NCI-H345 treated with DMSO at 0.1 percent for 48 hours (cell line): ENCODE data around the gene RNF32.
A peak's percentile ranks its signal among the peaks of the same experiment; 100 is the strongest.
"Not testable (repeated sequence)": the region's sequence is repeated elsewhere in the genome, so short reads cannot be mapped to it uniquely, and the experiment has no call there.

Experiments
- DNase-seq: peaks from one replicate; lab custom pipeline; 2025; ENCODE audit not compliant: unreplicated experiment; lab: John Stamatoyannopoulos, UW

Gene RNF32

DNA sequence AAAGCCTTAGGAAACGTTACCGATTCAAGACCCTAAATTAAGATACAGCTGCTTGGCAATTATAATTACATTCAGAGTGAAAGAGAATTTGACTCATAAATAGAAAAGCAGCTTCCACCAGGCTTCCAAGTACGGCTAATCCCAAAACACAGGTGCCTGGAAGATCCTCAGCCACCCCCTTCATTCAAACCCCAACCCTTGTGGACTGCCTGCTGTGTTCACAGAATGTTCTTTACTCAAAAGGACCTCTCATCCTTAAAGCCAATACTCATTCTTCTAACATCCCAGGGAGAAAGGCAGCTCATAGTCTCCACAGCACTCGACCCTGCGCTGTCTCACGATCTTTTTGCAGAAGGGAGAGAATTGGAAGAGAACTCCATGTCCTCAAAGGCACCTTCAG lies 32.9 kb downstream of the RNF32 start:
- DNase-seq, result no peak

DNA sequence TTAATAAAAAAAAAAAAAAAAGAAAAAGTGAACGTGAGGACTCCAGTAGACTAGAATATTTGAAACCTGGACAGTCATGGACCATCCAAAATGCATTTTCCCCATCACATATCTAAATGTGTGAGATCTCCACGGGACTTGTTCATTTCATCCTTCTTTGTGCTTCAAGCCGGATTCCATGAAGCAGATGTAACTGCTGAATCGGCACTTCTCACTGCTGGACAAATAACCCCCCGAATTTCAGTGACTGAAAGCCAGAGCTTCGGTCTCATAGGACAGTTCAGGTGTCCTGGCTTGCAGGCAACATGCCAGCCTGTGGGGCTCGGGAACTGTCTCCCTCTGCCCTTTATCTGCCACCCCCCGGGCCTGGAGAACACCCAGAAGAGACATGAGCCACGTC lies 33.3 kb downstream of the RNF32 start:
- no peak for DNase-seq

DNA sequence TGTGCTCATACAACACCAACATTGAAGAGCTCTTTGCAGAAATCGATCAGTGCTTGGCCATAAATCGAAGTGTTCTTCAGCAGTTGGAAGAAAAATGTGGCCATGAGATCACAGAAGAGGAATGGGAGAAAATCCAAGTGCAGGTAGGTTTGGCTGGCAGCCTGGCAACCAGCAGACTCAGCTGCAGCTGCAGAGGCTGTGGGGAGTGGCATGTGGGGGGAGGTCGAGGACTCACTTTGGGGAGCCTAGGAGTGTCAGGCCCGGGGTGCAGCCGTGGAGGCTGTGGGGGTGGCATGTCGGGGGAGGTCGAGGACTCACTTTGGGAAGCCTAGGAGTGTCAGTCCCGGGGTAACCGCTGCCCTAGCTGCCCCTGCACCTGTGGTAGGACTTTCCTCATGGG lies 35.1 kb downstream of the RNF32 start:
- no peak for DNase-seq

DNA sequence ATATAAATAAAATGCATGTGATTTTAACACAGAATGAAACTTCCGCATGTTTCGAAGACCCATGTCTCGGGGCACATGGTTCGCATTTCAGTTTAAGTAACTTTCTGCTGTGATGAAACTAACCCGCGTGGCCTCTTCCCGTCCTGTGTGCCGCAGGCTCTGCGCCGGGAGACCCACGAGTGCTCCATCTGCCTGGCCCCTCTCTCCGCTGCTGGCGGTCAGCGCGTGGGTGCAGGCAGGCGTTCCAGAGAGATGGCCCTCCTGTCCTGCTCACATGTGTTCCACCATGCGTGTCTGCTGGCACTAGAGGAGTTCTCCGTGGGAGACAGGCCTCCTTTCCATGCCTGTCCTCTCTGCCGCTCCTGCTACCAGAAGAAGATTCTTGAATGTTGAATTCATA lies 35.7 kb downstream of the RNF32 start:
- no peak for DNase-seq

DNA sequence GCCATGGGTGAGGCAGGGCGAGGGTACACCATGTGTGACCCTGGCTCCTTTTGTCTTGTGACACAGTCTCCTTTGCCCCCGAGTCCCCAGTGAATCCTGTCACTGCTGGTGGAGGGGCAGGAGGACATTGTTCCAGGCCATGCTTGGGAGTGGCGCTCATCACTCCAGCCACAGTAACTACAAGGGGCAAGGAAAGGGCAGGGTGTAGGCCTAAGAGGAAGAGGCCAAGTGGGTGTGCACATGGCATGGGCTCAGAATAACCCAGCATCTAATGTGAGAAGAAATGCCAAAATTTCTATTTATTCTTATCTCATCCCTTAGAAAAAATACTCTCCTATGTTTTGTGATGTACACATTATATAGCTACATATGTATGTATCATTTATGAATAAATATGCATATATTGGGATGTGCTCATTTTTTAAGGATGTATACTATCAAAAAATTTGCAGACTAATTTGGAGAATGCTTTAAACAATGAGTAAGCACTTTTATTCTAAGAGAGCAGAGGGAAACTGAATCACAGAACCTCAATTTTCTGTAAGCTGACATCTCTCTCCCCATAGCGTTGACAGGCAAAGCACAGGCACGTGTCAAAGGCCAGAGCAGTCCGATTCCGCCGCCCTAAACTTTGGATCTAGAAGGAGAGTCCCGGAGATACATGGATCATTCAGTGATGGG lies 36.9 kb downstream of the RNF32 start:
- no peak for DNase-seq

DNA sequence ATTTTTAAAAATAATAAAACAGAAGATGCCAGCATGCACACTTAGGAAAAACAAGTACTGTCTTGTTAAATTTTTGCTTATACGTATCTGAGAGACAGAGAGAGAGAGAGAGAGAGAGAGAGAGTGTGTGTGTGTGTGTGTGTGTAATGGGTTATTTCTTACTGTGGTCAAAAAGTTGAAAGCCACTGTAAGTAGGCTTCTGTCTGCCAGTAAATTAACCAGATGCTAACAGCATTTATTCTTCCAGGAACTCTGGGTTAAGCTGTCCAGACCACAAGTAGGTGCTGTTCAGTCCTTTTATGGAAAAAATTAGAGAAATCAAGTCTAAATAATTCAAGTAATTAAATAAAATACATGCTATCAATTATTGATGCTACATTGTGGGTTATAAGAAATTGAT lies 39.7 kb downstream of the RNF32 start:
- DNase-seq, result no peak

DNA sequence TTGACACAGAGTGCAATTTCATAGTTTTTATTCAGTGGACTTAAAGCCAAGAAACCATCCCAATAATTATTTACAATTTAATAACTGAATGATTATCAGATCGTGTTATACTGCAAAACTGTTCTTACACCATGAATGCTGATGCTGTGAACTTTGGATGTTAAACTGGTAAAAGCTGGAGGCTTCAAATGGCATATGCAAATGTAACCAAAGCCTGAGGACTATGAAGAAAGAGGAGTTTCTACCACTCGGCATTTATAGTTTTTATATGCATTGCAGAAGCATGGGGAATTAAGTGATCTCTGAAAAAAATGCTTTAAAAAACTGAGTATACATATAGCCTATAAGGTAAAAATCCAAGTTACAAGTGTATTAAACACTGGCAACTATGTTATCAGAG lies 42.4 kb downstream of the RNF32 start:
- DNase-seq, result no peak

DNA sequence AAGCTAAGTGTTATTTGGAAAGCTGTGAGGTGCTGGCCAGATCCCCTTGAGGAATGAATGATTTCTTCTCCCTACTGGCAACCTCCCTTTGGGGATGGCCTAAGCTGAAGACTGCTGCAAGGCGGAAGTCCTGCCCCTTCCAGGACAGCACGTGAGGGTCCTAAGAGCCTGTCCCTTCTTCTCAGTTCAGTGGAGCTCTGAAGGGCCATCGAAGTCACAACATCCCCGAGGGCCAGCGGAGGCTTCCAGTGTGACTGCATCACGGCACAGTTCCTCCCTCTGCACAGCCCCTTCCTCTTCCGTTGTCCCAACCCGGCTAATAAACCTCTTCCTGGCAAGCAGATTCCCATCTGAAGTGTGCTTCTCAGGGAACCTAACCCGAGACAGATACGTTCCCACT lies 43.7 kb downstream of the RNF32 start:
- no peak for DNase-seq

DNA sequence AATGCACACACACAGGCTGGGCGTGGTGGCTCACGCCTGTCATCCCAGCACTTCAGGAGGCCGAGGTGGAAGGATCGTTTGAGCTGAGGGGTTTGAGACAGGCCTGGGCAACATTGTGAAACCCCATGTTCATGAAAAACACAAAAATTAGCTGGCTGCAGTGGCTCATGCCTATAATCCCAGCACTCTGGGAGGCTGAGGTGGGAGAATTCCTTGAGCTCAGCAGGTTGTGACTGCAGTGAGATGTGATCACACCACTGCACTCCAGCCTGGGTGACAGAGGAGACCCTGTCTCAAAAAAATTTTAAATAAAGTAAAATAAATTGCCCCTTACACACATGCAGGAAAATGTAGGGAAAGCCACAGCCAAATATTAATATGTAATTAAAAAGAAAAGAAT lies 44.1 kb downstream of the RNF32 start:
- DNase-seq, result no peak

DNA sequence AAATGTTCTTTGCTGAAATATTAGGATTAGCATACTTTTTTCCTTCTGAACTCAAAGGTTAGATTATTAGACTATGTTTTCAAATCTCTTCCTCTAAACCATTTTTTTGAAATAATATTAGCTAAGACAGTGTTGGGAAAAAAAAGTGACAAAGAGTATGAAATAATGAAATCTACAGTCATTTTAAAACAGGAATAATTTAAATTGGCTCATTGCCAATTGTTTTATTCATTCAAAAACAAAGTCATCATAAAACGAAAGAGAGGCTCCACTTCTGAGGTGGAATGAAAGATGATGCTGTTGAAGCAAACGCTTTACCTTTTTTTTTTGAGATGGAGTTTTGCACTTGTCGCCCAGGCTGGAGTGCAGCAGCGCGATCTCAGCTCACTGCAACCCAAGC lies 51.2 kb downstream of the RNF32 start:
- no peak for DNase-seq

DNA sequence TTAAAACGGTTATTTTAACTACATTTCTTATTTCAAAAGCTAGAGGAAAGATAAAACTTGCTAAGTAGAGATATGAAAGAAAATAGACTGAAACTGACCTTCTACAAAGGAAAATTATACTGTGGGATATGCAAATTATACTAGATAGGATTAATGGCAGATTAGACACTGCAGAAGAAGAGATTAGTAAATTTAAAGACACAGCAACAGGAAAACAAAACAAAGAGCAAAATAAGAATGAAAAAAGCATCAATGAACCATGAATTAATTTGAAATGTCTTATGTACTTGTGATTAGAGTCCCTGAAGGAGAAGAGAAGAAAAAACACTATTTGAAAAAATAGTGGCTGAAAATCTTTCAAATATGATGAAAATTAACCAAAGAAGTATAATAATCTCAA lies 52.3 kb downstream of the RNF32 start:
- DNase-seq, result no peak

DNA sequence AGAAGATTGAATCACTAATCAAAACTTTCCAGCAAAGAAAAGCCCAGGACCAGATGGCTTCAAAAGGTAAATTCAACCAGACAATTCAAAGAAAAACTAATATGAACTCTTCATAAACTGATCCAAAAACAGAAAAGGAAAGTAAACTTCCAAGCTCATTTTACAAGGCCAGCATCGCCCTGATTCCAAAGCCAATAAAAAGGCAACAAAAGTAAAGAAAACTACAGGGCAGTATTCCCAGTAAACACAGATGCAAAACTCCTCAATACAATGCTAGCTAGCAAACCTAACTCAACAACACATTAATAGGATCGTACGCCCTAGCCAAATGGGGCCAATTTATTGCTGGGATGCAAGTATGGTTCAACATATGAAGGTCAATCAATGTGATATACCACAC lies 53.1 kb downstream of the RNF32 start:
- DNase-seq, result no peak

DNA sequence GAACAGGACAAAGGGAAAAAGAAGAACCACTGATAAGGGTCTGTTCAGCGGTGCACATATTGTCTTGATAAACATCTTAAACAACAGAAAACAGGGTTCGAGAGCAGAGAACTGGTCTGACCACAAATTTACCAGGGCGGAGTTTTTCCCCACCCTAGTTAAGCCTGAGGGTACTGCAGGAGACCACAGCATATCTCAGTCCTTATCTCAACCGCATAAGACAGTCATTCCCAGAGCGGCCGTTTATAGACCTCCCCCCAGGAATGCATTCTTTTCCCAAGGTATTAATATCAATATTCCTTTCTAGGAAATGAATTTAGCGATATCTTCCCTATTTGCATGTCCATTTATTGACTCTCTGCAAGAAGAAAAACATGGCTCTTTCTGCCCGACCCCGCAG lies 56.7 kb downstream of the RNF32 start:
- not testable (repeated sequence) for DNase-seq

DNA sequence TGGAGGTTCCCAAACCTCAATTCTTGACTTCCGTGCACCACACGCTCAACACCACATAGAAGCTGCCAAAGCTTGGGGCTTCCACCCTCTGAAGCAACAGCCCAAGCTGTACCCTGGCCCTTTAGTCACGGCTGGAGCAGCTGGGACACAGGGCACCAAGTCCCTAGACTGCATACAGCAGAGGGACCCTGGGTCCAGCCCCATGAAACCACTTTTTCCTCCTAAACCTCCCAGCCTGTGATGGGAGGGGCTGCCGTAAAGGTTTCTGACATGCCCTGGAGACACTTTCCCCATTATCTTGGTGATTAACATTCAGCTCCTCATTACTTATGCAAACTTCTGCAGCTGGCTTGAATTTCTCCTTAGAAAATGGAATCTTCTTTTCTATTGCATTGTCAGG lies 57.9 kb downstream of the RNF32 start:
- not testable (repeated sequence) for DNase-seq

DNA sequence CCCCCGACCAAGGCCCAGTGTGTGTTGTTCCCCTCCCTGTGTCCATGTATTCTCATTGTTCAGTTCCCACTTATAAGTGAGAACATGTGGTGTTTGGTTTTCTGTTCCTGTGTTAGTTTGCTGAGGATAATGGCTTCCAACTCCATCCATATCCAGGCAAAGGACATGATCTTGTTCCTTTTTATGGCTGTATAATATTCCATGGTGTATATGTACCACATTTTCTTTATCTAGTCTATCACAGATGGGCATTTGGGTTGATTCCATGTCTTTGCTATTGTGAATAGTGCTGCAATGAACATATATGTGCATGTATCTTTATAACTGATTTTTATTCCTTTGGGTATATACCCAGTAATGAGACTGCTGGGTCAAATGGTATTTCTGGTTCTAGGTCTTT lies 61.2 kb downstream of the RNF32 start:
- not testable (repeated sequence) for DNase-seq

DNA sequence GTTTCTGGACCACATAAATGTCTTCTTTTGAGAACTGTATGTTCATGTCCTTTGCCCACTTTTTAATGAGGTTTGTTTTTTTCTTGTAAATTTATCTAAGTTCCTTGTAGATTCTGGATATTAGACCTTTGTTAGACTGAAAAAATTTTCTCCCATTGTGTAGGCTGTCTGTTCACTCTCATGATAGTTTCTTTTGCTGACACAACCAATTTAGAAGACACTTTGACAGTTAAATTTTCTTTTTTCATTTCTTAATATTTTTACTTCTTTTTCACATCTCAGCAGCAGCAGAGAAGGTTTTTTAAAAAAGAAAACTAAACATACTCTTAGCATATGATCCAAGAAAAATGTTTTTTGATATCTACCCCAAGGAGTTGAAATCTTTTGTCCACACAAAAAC lies 61.8 kb downstream of the RNF32 start:
- DNase-seq, result no peak

DNA sequence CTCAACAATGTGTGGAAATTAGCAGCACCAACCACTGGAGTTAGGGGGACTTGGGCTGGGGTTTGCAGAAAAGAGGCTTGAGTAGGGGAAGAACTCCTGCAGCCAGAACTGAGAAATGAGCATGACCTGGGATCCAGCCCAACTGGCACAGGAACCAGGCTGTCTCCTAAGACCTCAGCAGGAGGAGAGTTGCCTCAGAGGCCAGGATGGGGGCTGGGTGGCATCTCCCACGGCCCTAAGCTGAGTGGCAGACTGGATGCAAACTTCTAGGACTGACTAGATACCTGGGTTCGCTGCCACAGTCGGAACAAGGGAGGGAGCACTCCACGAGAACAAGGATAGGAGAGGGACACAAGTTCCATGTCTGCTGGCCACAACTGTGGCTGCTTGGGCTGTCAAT lies 62.6 kb downstream of the RNF32 start:
- DNase-seq, result no peak

DNA sequence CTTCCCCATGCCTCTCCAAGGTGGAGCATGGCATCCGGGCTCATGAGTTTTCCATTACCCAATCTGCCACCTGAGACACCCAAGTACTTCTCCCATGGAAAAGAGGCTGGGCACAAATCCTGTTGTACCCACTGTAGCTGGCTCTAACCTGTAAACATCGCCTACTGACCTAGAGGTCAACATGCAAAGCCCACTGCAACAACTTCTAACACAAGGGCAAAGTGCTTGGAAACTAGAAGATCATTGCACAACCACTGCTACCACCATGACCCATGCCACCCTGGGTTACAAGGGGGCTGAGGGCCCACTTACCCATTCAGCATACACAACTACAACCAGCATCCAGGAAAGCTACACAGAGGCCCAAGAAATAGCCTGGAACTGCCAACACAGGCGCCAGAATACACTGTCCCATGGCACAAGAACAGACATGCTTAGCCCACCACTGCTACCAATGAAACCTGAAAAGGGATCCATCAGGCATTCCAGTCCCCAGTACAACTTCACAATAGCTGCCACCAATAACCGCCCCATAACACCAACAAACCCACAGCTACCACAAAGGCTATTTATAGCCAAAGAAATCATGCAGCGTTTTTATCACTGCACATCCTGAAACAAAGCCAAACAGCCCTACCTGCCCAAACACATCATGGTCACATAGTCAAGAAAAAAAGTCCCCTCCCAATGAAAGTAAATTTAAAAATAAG lies 63.4 kb downstream of the RNF32 start:
- DNase-seq, result no peak

DNA sequence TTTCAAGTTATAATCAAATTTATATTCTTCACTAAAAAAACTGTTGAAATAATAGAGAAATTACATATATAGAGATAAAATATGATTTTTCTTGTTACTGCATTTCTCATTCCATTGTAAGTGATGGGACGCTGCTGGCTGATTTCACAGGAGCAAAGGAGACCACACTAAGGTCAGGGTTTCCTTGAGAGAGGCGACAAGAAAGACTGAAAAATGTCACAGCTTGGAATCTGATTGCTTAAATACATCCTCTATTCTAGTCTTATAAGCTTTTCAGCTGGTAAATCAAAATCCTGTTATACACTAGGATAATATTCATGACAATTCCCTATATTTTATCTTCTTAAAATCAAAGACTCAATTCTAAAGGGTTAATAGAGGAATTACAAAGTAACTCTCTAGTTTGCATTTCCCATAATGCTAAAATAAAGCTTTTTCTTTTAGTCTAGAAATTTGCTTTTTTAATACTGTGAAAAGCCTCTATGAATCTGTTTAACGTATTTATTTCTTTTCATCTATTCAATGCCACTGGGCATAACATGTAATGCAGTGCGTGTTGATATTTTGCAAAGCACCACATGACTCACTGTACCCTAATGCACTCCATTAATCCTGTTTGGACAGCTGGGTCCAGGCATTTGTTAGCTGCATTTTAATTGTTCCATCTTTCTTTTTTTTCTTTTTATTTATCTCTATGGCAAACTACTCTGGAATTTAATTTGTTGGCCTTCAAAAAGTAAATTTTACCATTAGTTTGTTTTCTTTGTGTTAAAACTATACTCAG lies 81.7 kb downstream of the RNF32 start:
- DNase-seq, result peak; percentile 14

DNA sequence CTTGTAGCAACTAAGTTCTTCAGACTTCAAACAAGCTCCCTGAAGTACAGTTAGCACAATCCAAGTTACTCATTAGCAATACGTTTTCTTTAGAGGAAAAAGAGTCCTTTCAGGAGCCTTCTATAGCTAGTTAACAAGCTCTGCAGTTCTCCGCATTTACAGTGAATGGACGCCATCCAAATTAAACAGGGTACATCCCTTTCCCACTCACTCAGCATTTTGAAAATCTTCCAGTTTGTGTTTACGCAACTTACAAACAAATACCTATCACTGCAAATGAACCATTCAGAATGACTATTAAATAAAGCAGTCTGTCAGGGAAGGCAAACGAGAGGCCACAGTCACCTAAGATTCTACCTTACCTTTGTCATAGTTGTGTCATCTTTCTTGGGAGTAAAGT lies 84.5 kb downstream of the RNF32 start:
- DNase-seq, result peak; percentile 16

DNA sequence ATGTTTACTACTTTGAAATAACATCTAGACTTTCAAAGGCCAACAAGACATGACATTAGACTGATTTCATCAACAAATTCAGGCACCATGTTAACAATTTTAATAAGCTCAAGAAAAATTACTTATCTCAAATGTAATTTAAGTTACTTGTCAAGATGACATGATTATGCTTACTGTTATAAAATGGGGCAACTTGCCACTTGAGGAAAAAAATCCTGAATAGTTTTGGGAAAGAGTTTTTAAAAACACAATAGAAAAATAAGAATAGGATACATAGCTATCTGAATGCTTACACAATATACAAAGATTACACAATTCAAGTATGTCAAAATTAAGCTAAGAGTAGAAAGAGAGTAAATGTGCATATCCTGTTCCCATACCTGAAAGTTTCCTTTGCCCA lies 85.4 kb downstream of the RNF32 start:
- no peak for DNase-seq
